NCI-H82 (cell line): ENCODE results near the gene ZNF107.
"Not testable (repeated sequence)": the region's sequence is repeated elsewhere in the genome, so short reads cannot be mapped to it uniquely, and the experiment has no call there.

Experiments used
- DNase-seq: peaks from one replicate; lab custom pipeline; 2025; lab: John Stamatoyannopoulos, UW

The ZNF107 gene

GRCh38 chr7:64651203-64651602 is 14.7 kb upstream of the ZNF107 start:
- DNase-seq: no peak

- no peak for DNase-seq
Observed at GRCh38 chr7:64651632-64652165, 14.2 kb upstream of the ZNF107 start.

- no peak for DNase-seq
Observed at GRCh38 chr7:64653721-64654401, 12.1 kb upstream of the ZNF107 start.

GRCh38 chr7:64654796-64655548 is 11.0 kb upstream of the ZNF107 start:
- no peak for DNase-seq

GRCh38 chr7:64655811-64656210 is 10.1 kb upstream of the ZNF107 start:
- DNase-seq: no peak

GRCh38 chr7:64656489-64656888 is 9.4 kb upstream of the ZNF107 start:
- no peak for DNase-seq

- not testable (repeated sequence) for DNase-seq
Observed at GRCh38 chr7:64662091-64662490, 3.8 kb upstream of the ZNF107 start.

GRCh38 chr7:64666663-64667050 is 724 bp downstream of the ZNF107 start:
- DNase-seq: no peak

GRCh38 chr7:64667311-64667710 is 1.4 kb downstream of the ZNF107 start:
- DNase-seq: no peak

- DNase-seq: no peak
Observed at GRCh38 chr7:64672414-64672813, 6.5 kb downstream of the ZNF107 start.

- no peak for DNase-seq
Observed at GRCh38 chr7:64685091-64685490, 19.2 kb downstream of the ZNF107 start.

GRCh38 chr7:64685741-64686140 is 19.8 kb downstream of the ZNF107 start:
- DNase-seq: no peak

- no peak for DNase-seq
Observed at GRCh38 chr7:64686493-64687184, 20.7 kb downstream of the ZNF107 start.

GRCh38 chr7:64687249-64687648 is 21.3 kb downstream of the ZNF107 start:
- peak; percentile 19 for DNase-seq

GRCh38 chr7:64688988-64689387 is 23.1 kb downstream of the ZNF107 start:
- no peak for DNase-seq

GRCh38 chr7:64691831-64692230 is 25.9 kb downstream of the ZNF107 start:
- no peak for DNase-seq

GRCh38 chr7:64697863-64698262 is 31.9 kb downstream of the ZNF107 start:
- DNase-seq: not testable (repeated sequence)

GRCh38 chr7:64706625-64707292 is 40.8 kb downstream of the ZNF107 start:
- DNase-seq: no peak

GRCh38 chr7:64717896-64718295 is 52.0 kb downstream of the ZNF107 start:
- DNase-seq: not testable (repeated sequence)

- no peak for DNase-seq
Observed at GRCh38 chr7:64729089-64729848, 63.3 kb downstream of the ZNF107 start.

GRCh38 chr7:64733550-64734240 is 67.8 kb downstream of the ZNF107 start:
- no peak for DNase-seq
